Mononuclear cell (primary cell): ENCODE data around the gene TROAP. TPM values are rescaled to one million over a fixed set of nuclear protein-coding genes. Genes with fewer than 3 reads are reported as not detected.
"Not testable (repeated sequence)": the region's sequence is repeated elsewhere in the genome, so short reads cannot be mapped to it uniquely, and the experiment has no call there.

ENCODE experiments used
- H3K27me3 ChIP-seq: 2 replicates; pipeline ENCODE4 v1.6.0; 2011; ENCODE audit warnings: low read length, control low read depth; ENCODE audit not compliant: insufficient read depth
- H3K4me1 ChIP-seq: 2 replicates; pipeline ENCODE4 v1.5.1; 2011; ENCODE audit warnings: mild to moderate bottlenecking, low read length, control low read depth; ENCODE audit not compliant: insufficient read depth
- H3K4me3 ChIP-seq: 2 replicates; pipeline ENCODE4 v1.5.1; 2011; ENCODE audit warnings: mild to moderate bottlenecking, low read length, moderate library complexity
- H3K9me3 ChIP-seq: 2 replicates; pipeline ENCODE4 v1.5.1; 2011; ENCODE audit warnings: low read depth, mild to moderate bottlenecking, control low read depth, low read length
- total RNA-seq: library from RNA; depleted of rRNA; stranded (reverse); fragments of >200 nt; gene quantifications from one replicate; pipeline ENCODE4 v1.2.3, GENCODE V29; 2012

The TROAP gene
- total RNA-seq, 1 donor, result 0.31 TPM

GRCh38 chr12:49358483-49359141, 35.6 kb downstream of the TROAP start:
- Histone ChIP-seq H3K4me1 (no peaks in the 10 kb centered on the region), H3K9me3 (no peaks in the 10 kb centered on the region), H3K27me3 (peaks cover 11% of the 10 kb centered on the region), H3K4me3 (no peak overlapping the region)

GRCh38 chr12:49359671-49360070, 36.6 kb downstream of the TROAP start:
- Histone ChIP-seq H3K9me3 (no peaks in the 10 kb centered on the region), H3K4me1 (peaks cover 3% of the 10 kb centered on the region), H3K27me3 (peaks cover 5% of the 10 kb centered on the region), H3K4me3 (no peak overlapping the region)

- Histone ChIP-seq H3K9me3 (no peaks in the 10 kb centered on the region), H3K4me3 (no peak overlapping the region), H3K27me3 (no peaks in the 10 kb centered on the region), H3K4me1 (peaks cover 20% of the 10 kb centered on the region)
These were observed 39.0 kb downstream of the TROAP start for GRCh38 chr12:49362077-49362476.

DNA sequence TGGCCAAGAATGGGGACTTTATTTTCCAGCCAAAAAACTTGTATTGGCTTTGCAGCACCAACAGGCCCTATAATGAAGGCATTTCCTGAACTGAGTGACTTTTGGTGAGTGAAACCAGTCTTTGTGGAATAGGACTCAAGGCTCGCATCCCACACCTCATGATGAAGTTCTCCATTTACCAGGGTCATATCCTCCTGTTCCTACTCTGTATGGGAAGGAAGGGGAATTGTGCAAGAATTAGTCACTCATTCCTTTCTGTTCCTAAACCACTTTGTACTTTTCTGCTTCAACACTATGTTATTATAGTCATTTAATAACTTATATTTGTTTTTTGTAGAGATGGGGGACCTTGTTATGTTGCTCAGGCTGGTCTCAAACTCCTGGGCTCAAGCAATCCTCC, 41.9 kb downstream of the TROAP start:
- no peak overlapping the region for H3K4me3 ChIP-seq
- H3K27me3 ChIP-seq, result no peaks in the 10 kb centered on the region
- peaks cover 30% of the 10 kb centered on the region for H3K4me1 ChIP-seq
- no peaks in the 10 kb centered on the region for H3K9me3 ChIP-seq

GRCh38 chr12:49365542-49365941, 42.5 kb downstream of the TROAP start:
- H3K27me3 ChIP-seq, result no peaks in the 10 kb centered on the region
- no peak overlapping the region for H3K4me3 ChIP-seq
- H3K9me3 ChIP-seq, result no peaks in the 10 kb centered on the region
- H3K4me1 ChIP-seq, result peaks cover 30% of the 10 kb centered on the region

- peaks cover 30% of the 10 kb centered on the region for H3K4me1 ChIP-seq
- no peaks in the 10 kb centered on the region for H3K27me3 ChIP-seq
- peak overlapping the region; percentile 85 for H3K4me3 ChIP-seq
- H3K9me3 ChIP-seq, result no peaks in the 10 kb centered on the region
These were observed 43.1 kb downstream of the TROAP start for GRCh38 chr12:49366096-49366651.

DNA sequence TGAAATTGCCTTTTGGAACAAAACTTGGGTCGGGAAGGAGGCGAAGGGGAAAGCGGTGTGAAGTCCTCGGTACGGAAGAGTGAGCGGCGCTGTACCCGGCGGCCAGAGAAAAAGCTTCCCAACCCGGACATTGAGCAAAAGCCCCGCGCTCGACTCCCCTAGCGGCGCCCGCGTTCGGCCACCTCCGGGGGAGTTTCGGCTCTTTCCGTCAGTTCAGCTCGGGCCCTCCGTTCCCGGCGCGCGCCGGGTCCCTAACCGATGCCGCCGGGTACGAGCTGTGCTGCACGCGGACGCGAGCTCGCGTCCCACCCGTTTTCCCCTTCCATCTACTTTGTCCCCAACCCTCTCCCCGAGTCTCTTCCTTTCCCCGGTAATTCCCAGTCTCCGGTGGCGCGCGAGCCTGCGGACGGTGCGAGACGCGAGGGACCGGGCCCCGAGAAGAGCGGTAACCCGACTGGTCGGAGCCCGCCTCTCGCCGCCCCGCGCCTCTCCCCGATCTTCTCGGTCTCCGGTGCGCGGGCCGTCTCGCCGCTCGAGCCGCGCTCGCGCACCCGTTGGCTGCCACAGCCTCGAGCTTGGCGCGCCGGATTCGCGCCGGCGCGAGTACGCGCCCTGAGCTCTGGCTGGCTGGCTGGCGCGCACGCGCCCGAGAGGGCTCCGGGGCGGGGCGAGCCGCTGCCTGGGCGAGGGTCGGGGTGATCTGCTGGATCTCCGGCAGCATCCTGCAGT, 43.8 kb downstream of the TROAP start:
- Histone ChIP-seq H3K9me3 (no peaks in the 10 kb centered on the region), H3K4me1 (peaks cover 30% of the 10 kb centered on the region), H3K27me3 (no peaks in the 10 kb centered on the region), H3K4me3 (peak overlapping the region; percentile 85)

DNA sequence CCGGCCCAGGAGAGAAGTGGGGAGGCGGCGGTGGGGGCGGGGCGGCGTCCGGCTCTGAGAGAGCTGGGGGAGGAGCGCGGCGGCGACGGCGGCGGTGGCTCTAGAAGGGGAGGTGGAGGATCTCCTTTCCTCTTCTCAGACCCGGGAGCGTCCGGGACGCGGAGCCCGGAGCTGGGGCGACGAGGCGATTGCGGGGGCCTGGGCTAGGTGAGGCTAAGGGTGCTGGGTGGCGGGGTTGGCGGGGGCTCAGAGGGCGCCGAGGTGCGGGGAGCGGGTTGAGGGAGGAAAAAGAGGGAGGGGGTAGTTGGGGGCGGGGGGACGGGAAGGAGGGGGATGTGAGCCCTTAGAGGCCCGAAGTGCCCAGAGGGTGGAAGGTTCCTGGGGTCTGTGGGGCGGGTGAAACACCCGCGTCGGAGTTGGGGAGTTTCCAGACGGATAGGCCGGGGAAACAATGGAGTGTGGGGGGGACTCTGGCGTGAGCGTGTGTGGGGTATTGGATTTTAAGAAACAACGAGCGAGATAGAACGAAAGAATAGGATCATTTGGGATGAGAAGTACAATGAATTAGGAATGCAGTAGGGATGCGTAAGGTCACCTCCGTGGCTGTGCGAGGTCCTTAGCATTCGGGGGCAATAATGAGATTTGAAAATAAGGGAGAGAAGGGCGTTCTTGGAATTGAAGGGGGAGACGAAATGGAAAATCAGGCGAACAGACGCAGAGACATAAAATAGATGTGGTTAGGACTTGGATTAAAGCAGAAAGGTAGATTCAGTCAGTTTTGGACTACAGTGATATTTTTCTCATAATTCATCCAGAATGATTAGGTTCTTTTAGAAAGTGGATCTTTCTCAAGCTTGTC, 44.6 kb downstream of the TROAP start, which contains the start of gene SPATS2:
Gene SPATS2, plus strand, starts transcription at position 82 of the 859 bp plus-strand sequence. CDS start 93,551 bp downstream, outside the sequence.
- peak within 1 kb of the TSS; percentile 85 for H3K4me3 ChIP-seq
- no peaks in the 10 kb centered on the region for H3K9me3 ChIP-seq
- peaks cover 30% of the 10 kb centered on the region for H3K4me1 ChIP-seq
- no peaks in the 10 kb centered on the region for H3K27me3 ChIP-seq

DNA sequence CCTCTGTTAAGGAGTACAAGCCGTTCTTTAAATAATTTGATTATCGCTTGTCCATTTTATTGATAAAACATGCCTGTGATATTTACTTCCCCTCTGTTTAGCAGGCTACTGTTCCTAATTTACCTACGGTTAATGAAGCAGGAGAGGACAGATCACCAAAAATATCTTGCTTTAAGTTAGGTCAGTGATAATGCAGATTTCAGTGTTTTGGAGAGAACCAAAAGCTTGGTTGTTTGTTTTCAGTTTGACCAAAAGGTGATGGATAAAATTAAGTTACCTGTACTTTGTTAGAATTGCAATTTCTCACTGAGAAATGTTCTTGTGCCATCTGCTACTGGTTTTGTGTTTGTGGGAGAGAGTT, 45.2 kb downstream of the TROAP start:
- H3K4me1 ChIP-seq, result peaks cover 30% of the 10 kb centered on the region
- no peaks in the 10 kb centered on the region for H3K9me3 ChIP-seq
- H3K4me3 ChIP-seq, result no peak overlapping the region
- H3K27me3 ChIP-seq, result no peaks in the 10 kb centered on the region

- no peak overlapping the region for H3K4me3 ChIP-seq
- no peaks in the 10 kb centered on the region for H3K9me3 ChIP-seq
- H3K4me1 ChIP-seq, result peaks cover 28% of the 10 kb centered on the region
- H3K27me3 ChIP-seq, result no peaks in the 10 kb centered on the region
These were observed 46.5 kb downstream of the TROAP start for GRCh38 chr12:49369411-49370145.

GRCh38 chr12:49370539-49370938, 47.5 kb downstream of the TROAP start:
- Histone ChIP-seq H3K4me1 (peaks cover 19% of the 10 kb centered on the region), H3K9me3 (no peaks in the 10 kb centered on the region), H3K4me3 (no peak overlapping the region), H3K27me3 (no peaks in the 10 kb centered on the region)

DNA sequence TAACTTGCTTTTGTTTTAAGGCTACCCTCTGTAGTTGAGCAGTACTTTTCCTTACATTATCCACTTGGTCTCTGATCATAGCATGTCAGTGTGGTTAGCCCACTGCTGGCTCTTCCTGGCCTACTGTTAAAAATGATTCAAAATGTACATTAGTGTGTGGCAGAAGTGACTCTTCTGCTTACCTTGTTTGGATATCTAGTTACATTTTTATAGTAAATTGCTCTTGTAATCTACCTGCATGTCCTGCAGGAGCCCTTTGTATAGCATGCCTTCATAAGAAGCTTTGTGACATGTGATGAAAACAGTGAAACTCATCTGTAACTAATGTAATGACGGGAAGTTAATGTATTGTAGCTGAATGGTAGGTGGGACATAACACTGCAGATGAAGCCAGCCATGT, 52.4 kb downstream of the TROAP start:
- Histone ChIP-seq H3K9me3 (no peaks in the 10 kb centered on the region), H3K27me3 (no peaks in the 10 kb centered on the region), H3K4me1 (no peaks in the 10 kb centered on the region), H3K4me3 (no peak overlapping the region)

DNA sequence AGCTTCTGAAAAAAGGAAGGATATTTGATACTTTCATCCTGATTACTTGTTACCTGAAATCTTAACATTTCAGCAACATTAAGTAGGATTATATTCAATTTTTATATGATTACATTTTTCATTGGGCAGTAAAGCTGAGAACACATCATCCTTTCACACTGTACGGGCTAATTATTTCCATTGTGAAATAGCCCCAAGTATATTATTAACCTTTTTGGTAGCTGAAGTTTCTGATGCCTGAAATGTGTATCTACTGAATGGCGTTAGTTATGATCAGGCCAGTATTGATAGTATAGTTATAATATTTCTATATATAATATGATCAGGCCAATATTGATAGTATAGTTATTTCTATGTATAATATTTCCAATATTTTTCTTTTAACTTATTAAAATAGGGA, 54.3 kb downstream of the TROAP start:
- Histone ChIP-seq H3K27me3 (no peaks in the 10 kb centered on the region), H3K4me3 (no peak overlapping the region), H3K9me3 (no peaks in the 10 kb centered on the region), H3K4me1 (no peaks in the 10 kb centered on the region)

GRCh38 chr12:49380184-49380583, 57.1 kb downstream of the TROAP start:
- not testable (repeated sequence) for H3K4me3 ChIP-seq, H3K27me3 ChIP-seq

More at GRCh38 chr12:49380184-49380583, 57.1 kb downstream of the TROAP start:
- not testable (repeated sequence) for H3K9me3 ChIP-seq, H3K4me1 ChIP-seq
